Measurements from ENCODE around the gene STAC2.

GRCh38 chr17:39261286-39261685, 35.5 kb upstream of the STAC2 start:
- TF ChIP-seq POLR2AphosphoS5 (IDR thresholded peaks at IDR 0.05; ENCODE audit: low read depth, low read length) (no peak), CTCF (IDR thresholded peaks at IDR 0.05) (peak; percentile 25; the same call in 1 of the 2 replicates)
